Trophoblast cell (in vitro differentiated cells and primary cell): Measurements from ENCODE around the gene REEP1.

ENCODE experiments used
- DNase-seq, 2 donors: peaks; one replicate each; pipeline ENCODE4 v3.0.0-alpha.2; 2016
- H2AFZ ChIP-seq: 2 replicates; pipeline ENCODE4 v1.6.1; 2013; ENCODE audit warnings: low read length, moderate library complexity, mild to moderate bottlenecking; ENCODE audit not compliant: insufficient read depth, poor library complexity
- H2AK5ac ChIP-seq: 2 replicates; pipeline ENCODE4 v1.6.1; 2013; ENCODE audit warnings: mild to moderate bottlenecking, low read length
- H2BK120ac ChIP-seq: 2 replicates; pipeline ENCODE4 v1.6.1; 2013; ENCODE audit warnings: low read length, mild to moderate bottlenecking, moderate library complexity; ENCODE audit not compliant: insufficient read depth, poor library complexity
- H2BK12ac ChIP-seq: 2 replicates; pipeline ENCODE4 v1.6.1; 2013; ENCODE audit warnings: mild to moderate bottlenecking, low read length, moderate library complexity
- H2BK5ac ChIP-seq: 2 replicates; pipeline ENCODE4 v1.6.1; 2013; ENCODE audit warnings: low read length, low read depth, moderate library complexity, mild to moderate bottlenecking; ENCODE audit not compliant: poor library complexity
- H3K14ac ChIP-seq: 2 replicates; pipeline ENCODE4 v1.6.1; 2013; ENCODE audit warnings: mild to moderate bottlenecking, low read length
- H3K18ac ChIP-seq: 2 replicates; pipeline ENCODE4 v1.6.1; 2013; ENCODE audit warnings: mild to moderate bottlenecking, low read length
- H3K23ac ChIP-seq: 2 replicates; pipeline ENCODE4 v1.6.1; 2013; ENCODE audit warnings: low read length
- H3K27ac ChIP-seq: 2 replicates; pipeline ENCODE4 v1.5.1; 2013; ENCODE audit warnings: low read depth, mild to moderate bottlenecking, inconsistent platforms, low read length, moderate library complexity
- H3K27me3 ChIP-seq: 2 replicates; pipeline ENCODE4 v1.6.1; 2013; ENCODE audit warnings: inconsistent platforms, mild to moderate bottlenecking, low read length, moderate library complexity; ENCODE audit not compliant: insufficient read depth
- H3K36me3 ChIP-seq, 2 experiments: 1 replicate in 1 of 2; 2 replicates in 1 of 2; pipeline ENCODE4 v1.6.1; 2013; ENCODE audit warnings: low read length in 2 of 2, mild to moderate bottlenecking in 2 of 2, moderate library complexity in 1 of 2; ENCODE audit not compliant: insufficient read depth in 2 of 2, control insufficient read depth in 1 of 2
- H3K4ac ChIP-seq: 2 replicates; pipeline ENCODE4 v1.6.1; 2013; ENCODE audit warnings: low read depth, mild to moderate bottlenecking, low read length, moderate library complexity
- H3K4me1 ChIP-seq, 2 experiments: 1 replicate in 1 of 2; 2 replicates in 1 of 2; pipeline ENCODE4 v1.6.1; 2013; ENCODE audit warnings: low read length in 2 of 2, mild to moderate bottlenecking in 2 of 2, moderate library complexity in 1 of 2; ENCODE audit not compliant: insufficient read depth in 2 of 2, control insufficient read depth in 1 of 2
- H3K4me2 ChIP-seq: 2 replicates; pipeline ENCODE4 v1.6.1; 2013; ENCODE audit warnings: inconsistent platforms, mild to moderate bottlenecking, low read length, moderate library complexity
- H3K4me3 ChIP-seq: 2 replicates; pipeline ENCODE4 v1.5.1; 2013; ENCODE audit warnings: mild to moderate bottlenecking, low read depth, low read length, inconsistent platforms
- H3K79me1 ChIP-seq: one replicate; pipeline ENCODE4 v1.6.1; 2013; ENCODE audit warnings: low read length
- H3K79me2 ChIP-seq: 2 replicates; pipeline ENCODE4 v1.6.1; 2013; ENCODE audit warnings: low read length, mild to moderate bottlenecking; ENCODE audit not compliant: control insufficient read depth, insufficient read depth, poor library complexity
- H3K9ac ChIP-seq: 2 replicates; pipeline ENCODE4 v1.6.1; 2013; ENCODE audit warnings: mild to moderate bottlenecking, low read length
- H3K9me3 ChIP-seq: 2 replicates; pipeline ENCODE4 v1.6.1; 2013; ENCODE audit warnings: low read depth, mild to moderate bottlenecking, control low read depth, inconsistent platforms, low read length; ENCODE audit not compliant: insufficient read depth
- H4K12ac ChIP-seq: 2 replicates; pipeline ENCODE4 v1.6.1; 2013; ENCODE audit warnings: low read depth, mild to moderate bottlenecking, low read length, moderate library complexity
- H4K8ac ChIP-seq: 2 replicates; pipeline ENCODE4 v1.6.1; 2013; ENCODE audit warnings: low read depth, mild to moderate bottlenecking, low read length, moderate library complexity
- H4K91ac ChIP-seq: one replicate; pipeline ENCODE4 v1.6.1; 2013; ENCODE audit warnings: low read depth, mild to moderate bottlenecking, low read length, moderate library complexity
- WGBS: extraction: QIAGEN DNeasy Blood & Tissue Kit; methylation state at CpG from one replicate; pipeline ENCODE4 v1.1.7; 2013; ENCODE audit warnings: missing lambda C conversion rate; ENCODE audit not compliant: insufficient read length, insufficient coverage; ENCODE audit errors: extremely low coverage; 5-methylcytosine and 5-hydroxymethylcytosine counted together

The REEP1 gene

GRCh38 chr2:86243272-86243671 is 94.2 kb downstream of the REEP1 start:
- no peak overlapping the region for H2AK5ac ChIP-seq
- H2BK5ac ChIP-seq = no peak overlapping the region
- H2AFZ ChIP-seq = no peak overlapping the region
- H4K12ac ChIP-seq = no peak overlapping the region
- H3K4me3 ChIP-seq = no peak overlapping the region
- H3K79me1 ChIP-seq = peaks cover 3% of the 10 kb centered on the region
- no peak overlapping the region for H3K4me2 ChIP-seq
- H3K4ac ChIP-seq = no peak overlapping the region
- no peak for DNase-seq
- H4K91ac ChIP-seq = no peak overlapping the region
- H3K9me3 ChIP-seq = peaks cover 3% of the 10 kb centered on the region
- H3K79me2 ChIP-seq = peaks cover 1% of the 10 kb centered on the region
- no peak overlapping the region for H3K9ac ChIP-seq
- no peak overlapping the region for H3K23ac ChIP-seq
- no peak overlapping the region for H2BK12ac ChIP-seq
- no peak overlapping the region for H2BK120ac ChIP-seq
- H3K14ac ChIP-seq = no peak overlapping the region
- no CpG with 5 or more reads among the region's 6 CpGs for whole genome bisulfite sequencing
- H3K36me3 ChIP-seq = no peaks in the 10 kb centered on the region
- no peak overlapping the region for H4K8ac ChIP-seq
- no peak overlapping the region for H3K27ac ChIP-seq
- H3K18ac ChIP-seq = no peak overlapping the region
- H3K4me1 ChIP-seq = peaks cover 0 to 2% of the 10 kb centered on the region in 2 experiments
- no peaks in the 10 kb centered on the region for H3K27me3 ChIP-seq

GRCh38 chr2:86241611-86242010 is 95.8 kb downstream of the REEP1 start:
- WGBS = no CpG with 5 or more reads among the region's 6 CpGs
- no peak overlapping the region for H3K14ac ChIP-seq

GRCh38 chr2:86240251-86240650 is 97.2 kb downstream of the REEP1 start:
- Histone ChIP-seq H2BK120ac (no peak overlapping the region), H2BK12ac (no peak overlapping the region), H3K27me3 (no peaks in the 10 kb centered on the region), H2AFZ (no peak overlapping the region), H3K4me2 (no peak overlapping the region), H3K23ac (no peak overlapping the region), H3K36me3 (no peaks in the 10 kb centered on the region), H3K27ac (no peak overlapping the region), H3K9ac (no peak overlapping the region), H3K14ac (no peak overlapping the region), H3K9me3 (peaks cover 3% of the 10 kb centered on the region), H3K4me1 (peaks cover 0 to 2% of the 10 kb centered on the region in 2 experiments), H4K91ac (no peak overlapping the region), H3K4me3 (no peak overlapping the region), H3K79me2 (peaks cover 1% of the 10 kb centered on the region), H2BK5ac (no peak overlapping the region), H4K8ac (no peak overlapping the region), H3K79me1 (peaks cover 3% of the 10 kb centered on the region), H4K12ac (no peak overlapping the region), H3K4ac (no peak overlapping the region), H2AK5ac (no peak overlapping the region), H3K18ac (no peak overlapping the region)
- DNase-seq = no peak
- WGBS = no CpG with 5 or more reads among the region's 14 CpGs

More at GRCh38 chr2:86241611-86242010, 95.8 kb downstream of the REEP1 start:
- DNase-seq = no peak
- Histone ChIP-seq H3K4ac (no peak overlapping the region), H2BK5ac (no peak overlapping the region), H3K18ac (no peak overlapping the region), H2BK12ac (no peak overlapping the region), H4K91ac (no peak overlapping the region), H3K9me3 (peaks cover 3% of the 10 kb centered on the region), H3K79me2 (peaks cover 1% of the 10 kb centered on the region), H3K27ac (no peak overlapping the region), H3K4me3 (no peak overlapping the region), H3K4me2 (no peak overlapping the region), H3K23ac (no peak overlapping the region), H2BK120ac (no peak overlapping the region), H2AK5ac (no peak overlapping the region), H3K4me1 (peaks cover 0 to 2% of the 10 kb centered on the region in 2 experiments), H2AFZ (no peak overlapping the region), H3K27me3 (no peaks in the 10 kb centered on the region), H3K79me1 (peaks cover 3% of the 10 kb centered on the region), H3K36me3 (no peaks in the 10 kb centered on the region), H4K12ac (no peak overlapping the region), H4K8ac (no peak overlapping the region), H3K9ac (no peak overlapping the region)

GRCh38 chr2:86239745-86240144 is 97.7 kb downstream of the REEP1 start:
- Histone ChIP-seq H3K4ac (no peak overlapping the region), H2AK5ac (no peak overlapping the region), H3K36me3 (no peaks in the 10 kb centered on the region), H3K79me2 (peaks cover under 1% of the 10 kb centered on the region), H4K12ac (no peak overlapping the region), H3K4me1 (no peaks in the 10 kb centered on the region), H3K27ac (no peak overlapping the region), H4K8ac (no peak overlapping the region), H2AFZ (no peak overlapping the region), H3K4me2 (no peak overlapping the region), H3K79me1 (peaks cover 3% of the 10 kb centered on the region), H3K9me3 (peaks cover 3% of the 10 kb centered on the region), H3K23ac (no peak overlapping the region), H2BK5ac (no peak overlapping the region), H3K4me3 (no peak overlapping the region), H2BK120ac (no peak overlapping the region), H3K27me3 (no peaks in the 10 kb centered on the region), H3K18ac (no peak overlapping the region), H3K14ac (no peak overlapping the region), H2BK12ac (no peak overlapping the region), H4K91ac (no peak overlapping the region), H3K9ac (no peak overlapping the region)
- no peak for DNase-seq
- no CpG with 5 or more reads among the region's 8 CpGs for WGBS
